NCI-H748 treated with DMSO at 0.1 percent for 48 hours (cell line): ENCODE results near the gene KRTAP15-1.

Experiments used
- DNase-seq: peaks from one replicate; lab custom pipeline; 2025; lab: John Stamatoyannopoulos, UW

The KRTAP15-1 gene

DNA sequence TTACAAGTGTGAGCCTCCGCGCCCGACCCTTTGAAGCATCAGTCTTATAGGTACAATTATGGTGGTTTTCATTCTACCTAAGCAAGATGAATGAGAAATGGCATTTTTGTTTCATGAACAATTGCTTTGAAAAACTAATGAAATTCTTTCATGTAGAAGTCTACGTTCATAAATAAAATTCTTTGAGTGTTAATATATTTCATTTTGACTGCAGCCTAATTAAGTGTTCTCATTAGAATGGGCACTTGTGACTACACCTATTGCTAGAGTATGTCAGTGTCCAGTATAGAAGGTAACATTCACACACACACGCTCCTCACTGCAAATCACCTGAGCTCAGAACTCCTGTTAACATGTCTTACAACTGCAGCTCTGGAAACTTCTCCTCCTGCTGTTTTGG is at the start of gene KRTAP15-1:
Gene KRTAP15-1, plus strand, starts transcription at position 301 of the 400 bp plus-strand sequence. Its CDS starts 53 bp downstream, at position 354.
- no peak for DNase-seq

- DNase-seq, result no peak
These were observed 48.5 kb upstream of the KRTAP15-1 start for GRCh38 chr21:30391492-30392025.

GRCh38 chr21:30395731-30396130 is 44.3 kb upstream of the KRTAP15-1 start, which contains the start of gene KRTAP13-1:
Gene KRTAP13-1 (plus strand): TSS chr21:30396031. CDS start chr21:30396087, 56 bp downstream.
- no peak for DNase-seq

GRCh38 chr21:30408782-30409494 is 31.1 kb upstream of the KRTAP15-1 start:
- peak; percentile 46 for DNase-seq

- no peak for DNase-seq
These were observed 24.1 kb upstream of the KRTAP15-1 start for GRCh38 chr21:30415993-30416392.

- no peak for DNase-seq
These were observed 14.2 kb upstream of the KRTAP15-1 start, which contains the start of gene KRTAP13-3 for GRCh38 chr21:30425826-30426225. Gene KRTAP13-3 (minus strand): TSS chr21:30425926. CDS start chr21:30425912, 14 bp downstream.

GRCh38 chr21:30426731-30427130 is 13.3 kb upstream of the KRTAP15-1 start:
- DNase-seq, result no peak

- no peak for DNase-seq
These were observed 9.9 kb upstream of the KRTAP15-1 start, which contains the start of gene KRTAP13-4 for GRCh38 chr21:30430170-30430655. Gene KRTAP13-4 (plus strand): TSS chr21:30430220. CDS start chr21:30430276, 56 bp downstream.

DNA sequence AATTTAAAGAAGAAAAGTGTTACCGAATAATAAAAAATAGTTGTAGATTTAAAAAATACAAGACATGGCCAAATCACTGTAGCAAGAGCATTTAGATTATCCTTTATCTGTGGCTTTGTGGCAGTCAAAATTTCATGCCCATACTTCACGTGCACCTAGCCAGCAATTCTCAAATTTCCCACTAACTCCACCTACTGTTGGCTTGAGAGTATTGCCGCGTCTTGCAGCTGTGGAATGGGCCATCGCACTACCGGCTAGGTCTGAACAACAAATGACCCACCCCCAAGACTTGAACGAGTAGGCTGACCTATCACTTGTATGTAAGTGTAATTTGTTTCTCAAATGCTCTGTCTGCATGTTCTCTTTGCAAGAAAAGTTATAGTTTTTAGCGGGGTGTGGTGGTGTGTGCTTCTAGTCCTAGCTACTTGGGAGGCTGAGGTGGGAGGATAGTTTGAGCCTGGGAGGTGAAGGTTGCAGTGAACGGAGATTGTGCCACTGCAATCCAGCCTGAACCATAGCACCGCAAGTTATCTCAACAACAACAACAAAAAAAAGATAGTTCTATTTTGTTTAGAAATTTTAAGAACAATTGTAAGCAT is 5.9 kb upstream of the KRTAP15-1 start:
- DNase-seq, result peak; percentile 1

GRCh38 chr21:30437010-30437565 is 3.0 kb upstream of the KRTAP15-1 start:
- no peak for DNase-seq

DNA sequence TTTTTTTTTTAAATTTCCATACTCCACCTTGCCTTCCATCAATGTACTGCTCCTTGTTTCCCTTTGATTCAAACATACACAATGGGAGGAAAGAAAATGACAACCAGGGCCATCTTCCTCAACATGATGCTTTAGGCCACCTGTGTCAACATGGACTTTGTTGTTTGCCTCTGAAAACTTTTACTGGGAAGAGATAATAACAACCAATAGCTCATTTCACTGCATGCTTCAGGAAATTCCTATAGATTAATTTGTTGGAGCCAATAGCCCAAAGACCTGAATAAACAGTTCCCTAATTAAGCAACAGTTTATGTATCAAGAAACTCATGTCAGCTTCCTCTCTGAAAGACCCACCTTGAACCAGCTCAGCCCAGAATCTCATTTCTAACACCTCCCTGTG is 3.2 kb downstream of the KRTAP15-1 start:
- no peak for DNase-seq

DNA sequence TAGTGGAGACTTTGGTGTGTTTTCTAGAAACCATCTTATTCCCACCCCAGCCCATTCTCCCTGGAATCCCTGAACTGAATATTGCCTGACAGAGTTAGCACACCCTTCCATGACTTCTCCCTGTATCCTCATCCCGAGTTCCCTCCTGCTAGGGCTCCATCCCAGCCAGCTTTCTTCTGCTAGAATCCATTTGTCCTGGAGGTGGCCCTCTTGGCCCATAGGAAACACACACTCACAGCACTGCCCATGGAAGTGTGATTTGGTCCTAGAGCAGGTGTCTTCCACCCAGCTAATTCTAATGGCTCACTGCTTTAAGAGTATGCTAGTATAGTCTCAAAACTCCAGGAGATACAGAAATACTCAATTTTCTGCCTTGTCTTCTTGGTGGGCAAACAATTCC is 4.1 kb downstream of the KRTAP15-1 start:
- DNase-seq, result no peak

GRCh38 chr21:30447056-30447455 is 7.0 kb downstream of the KRTAP15-1 start:
- no peak for DNase-seq

- DNase-seq, result no peak
These were observed 8.4 kb downstream of the KRTAP15-1 start for GRCh38 chr21:30448514-30448913.

DNA sequence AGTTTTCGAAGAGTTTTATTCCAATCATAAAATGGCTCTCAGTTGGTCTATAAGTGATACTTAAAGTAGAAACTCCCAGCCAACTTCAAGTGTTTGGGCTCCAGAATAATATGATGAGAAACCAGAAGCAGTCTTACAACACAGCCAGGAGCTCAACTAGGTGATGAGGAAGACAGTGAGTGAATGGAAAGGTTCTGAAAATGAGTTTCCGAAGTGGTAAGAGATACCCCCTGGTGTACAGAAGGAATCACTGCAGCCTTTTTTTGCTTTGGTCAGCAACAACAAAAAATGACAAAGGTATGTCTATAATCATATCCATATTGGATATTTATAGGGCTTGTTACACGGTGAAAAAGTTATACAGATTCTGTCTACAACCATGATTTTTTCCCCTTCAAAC is 23.6 kb downstream of the KRTAP15-1 start:
- no peak for DNase-seq

DNA sequence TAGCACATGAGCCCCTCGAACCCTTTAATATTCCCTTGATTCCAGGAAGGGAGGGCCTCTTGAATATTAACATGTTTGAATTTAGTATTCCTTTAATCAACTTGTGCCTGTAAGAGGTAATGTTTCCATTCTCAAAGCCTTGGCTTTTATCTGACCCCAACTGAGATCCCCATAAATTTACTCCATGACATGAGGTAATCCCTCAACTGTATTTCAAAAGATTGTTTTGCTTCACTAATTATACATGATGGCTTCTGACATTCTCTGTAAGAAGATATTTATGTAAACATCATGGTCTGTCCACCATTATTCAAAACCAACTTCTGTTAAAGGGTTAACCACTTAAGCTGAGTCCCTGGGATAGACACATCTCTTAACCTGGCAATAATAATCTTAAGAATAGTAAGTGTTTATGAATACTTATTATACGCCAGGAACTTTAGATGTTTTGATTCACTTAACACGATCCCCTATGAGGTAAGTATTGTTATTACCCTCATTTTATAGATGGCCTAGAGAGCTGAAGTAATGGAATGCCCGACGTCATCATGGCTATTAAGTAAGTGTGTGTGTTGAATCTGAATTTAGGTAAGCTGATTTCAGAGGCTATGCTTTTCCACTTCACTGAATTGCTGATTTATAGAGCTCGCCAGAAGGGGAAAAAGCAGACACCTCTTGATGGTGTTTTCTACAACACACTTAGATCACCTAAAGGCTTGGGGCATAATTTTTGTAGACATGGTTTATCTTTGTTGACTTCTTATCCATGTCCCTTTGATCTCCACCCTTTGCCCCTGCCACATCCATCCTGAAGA is 29.0 kb downstream of the KRTAP15-1 start:
- DNase-seq, result no peak

DNA sequence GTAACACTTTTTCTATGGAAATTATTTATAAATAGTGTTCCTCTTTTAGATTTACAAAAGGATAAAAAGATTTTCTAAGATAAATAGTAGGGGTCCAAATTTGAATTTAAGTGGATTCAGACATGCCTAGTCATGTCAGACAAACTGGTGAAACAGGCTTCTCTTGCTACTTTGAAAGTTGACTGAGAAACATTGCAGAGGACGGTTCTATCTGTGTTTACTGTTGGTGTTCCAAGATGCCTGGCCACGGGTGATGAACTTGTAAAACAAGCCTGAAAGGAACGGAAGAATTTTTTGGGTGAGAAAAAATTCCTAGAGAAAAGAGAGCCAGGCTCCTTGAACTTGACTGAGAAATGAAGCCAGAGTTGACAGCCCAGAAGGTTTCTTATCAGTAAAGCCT is 37.9 kb downstream of the KRTAP15-1 start:
- DNase-seq, result no peak

GRCh38 chr21:30479259-30479658 is 39.2 kb downstream of the KRTAP15-1 start:
- no peak for DNase-seq

GRCh38 chr21:30480145-30480544 is 40.1 kb downstream of the KRTAP15-1 start, which contains the start of gene KRTAP19-1:
Gene KRTAP19-1 (minus strand): TSS chr21:30480367. CDS start chr21:30480317, 50 bp downstream.
- DNase-seq, result no peak

DNA sequence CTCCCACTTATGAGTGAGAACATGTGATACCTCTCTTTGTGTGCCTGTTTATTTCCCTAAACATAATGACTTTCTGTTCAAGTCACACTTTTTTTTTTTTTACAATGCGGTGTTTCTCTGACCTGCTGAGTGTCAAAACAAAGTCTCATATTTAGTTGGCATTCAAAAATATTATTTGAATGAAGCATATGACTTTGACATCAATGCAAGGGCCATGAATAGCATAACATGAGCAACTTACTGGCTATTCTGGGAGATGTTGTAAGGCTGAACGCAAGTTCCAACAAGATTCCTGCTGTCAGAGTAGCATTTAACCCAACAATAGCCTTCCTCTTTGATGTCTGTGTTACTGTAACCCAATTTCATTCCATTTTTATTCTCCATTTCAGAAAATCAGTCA is 42.1 kb downstream of the KRTAP15-1 start:
- no peak for DNase-seq

DNA sequence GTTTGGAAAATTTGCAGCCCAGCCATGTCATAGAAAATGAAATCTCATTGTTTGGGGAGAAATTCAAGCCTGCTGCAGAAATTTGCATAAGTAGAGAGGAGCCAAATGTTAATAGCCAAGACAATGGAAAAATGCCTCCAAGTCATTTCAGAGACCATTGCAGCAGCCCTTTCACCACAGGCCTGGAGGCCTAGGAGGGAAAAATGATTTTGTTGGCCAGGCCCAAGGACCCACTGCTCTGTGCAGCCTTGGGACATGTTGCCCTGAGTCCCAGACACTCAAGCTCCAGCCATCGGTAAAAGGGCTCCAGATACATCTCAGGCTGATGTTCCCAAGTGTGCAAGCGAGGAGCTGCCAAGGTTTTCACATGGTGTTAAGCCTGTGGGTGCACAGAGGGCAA is 46.1 kb downstream of the KRTAP15-1 start:
- DNase-seq, result no peak

DNA sequence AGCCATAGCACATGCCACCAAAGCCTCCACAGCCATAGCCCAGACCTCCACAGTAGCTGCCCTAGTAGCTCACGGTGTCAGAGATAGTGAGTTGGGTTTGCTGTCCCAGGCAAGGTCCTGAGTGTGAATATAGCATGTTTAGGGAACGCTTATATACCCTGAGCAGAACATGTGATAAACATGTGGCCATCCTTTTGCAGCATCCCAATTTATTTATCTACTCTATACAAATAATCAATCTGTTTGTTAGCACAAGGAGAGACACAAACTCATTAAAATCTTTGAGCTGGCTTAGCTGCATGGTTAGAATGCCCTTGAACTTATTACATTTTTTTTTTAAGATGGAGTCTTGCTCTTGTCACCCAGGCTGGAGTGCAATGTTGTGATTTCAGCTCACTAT is 47.3 kb downstream of the KRTAP15-1 start, which contains the start of gene KRTAP19-2:
Gene KRTAP19-2, minus strand, starts transcription at position 101 of the 400 bp plus-strand sequence. Its CDS starts 88 bp downstream, at position 13.
- no peak for DNase-seq
